Transverse colon (tissue), 3 donors: ENCODE measurements around the gene PNPLA1.

ENCODE experiments used
- POLR2A ChIP-seq: fragments of 450-650 bp; IDR thresholded peaks from one replicate; pipeline ENCODE4 v1.6.1; 2016; ENCODE audit warnings: antibody characterized with exemption, mild to moderate bottlenecking, moderate library complexity
- TF ChIP-seq, protein P1 (sequence below), 5 experiments: fragments of 200-600 bp in 3 of 5; fragments of 450-650 bp in 2 of 5; sonication (generic) in 3 of 5; IDR thresholded peaks; 1 replicate in 2 of 5; 2 replicates in 3 of 5; pipeline ENCODE4 v1.5.1; 2016 to 2017; ENCODE audit warnings: antibody characterized with exemption in 5 of 5, inconsistent platforms in 3 of 5, mild to moderate bottlenecking in 2 of 5, moderate library complexity in 1 of 5

DNA sequence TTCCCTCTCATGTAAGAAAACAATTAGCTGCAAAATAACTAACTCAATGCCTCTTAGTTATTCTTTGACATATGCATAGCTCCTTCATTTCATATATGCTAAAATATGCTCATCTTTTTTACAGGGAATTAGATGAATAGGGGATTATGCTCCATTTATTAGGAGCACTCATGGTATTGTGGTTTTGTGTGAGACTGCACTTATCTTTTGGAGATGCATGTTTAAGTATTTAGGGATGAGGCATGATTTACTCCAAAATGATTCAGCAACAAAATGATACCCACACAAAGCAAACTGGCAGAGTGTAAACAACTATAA, 58.0 kb downstream of the PNPLA1 start:
- no peak for TF ChIP-seq POLR2A
- TF ChIP-seq, protein P1, sequence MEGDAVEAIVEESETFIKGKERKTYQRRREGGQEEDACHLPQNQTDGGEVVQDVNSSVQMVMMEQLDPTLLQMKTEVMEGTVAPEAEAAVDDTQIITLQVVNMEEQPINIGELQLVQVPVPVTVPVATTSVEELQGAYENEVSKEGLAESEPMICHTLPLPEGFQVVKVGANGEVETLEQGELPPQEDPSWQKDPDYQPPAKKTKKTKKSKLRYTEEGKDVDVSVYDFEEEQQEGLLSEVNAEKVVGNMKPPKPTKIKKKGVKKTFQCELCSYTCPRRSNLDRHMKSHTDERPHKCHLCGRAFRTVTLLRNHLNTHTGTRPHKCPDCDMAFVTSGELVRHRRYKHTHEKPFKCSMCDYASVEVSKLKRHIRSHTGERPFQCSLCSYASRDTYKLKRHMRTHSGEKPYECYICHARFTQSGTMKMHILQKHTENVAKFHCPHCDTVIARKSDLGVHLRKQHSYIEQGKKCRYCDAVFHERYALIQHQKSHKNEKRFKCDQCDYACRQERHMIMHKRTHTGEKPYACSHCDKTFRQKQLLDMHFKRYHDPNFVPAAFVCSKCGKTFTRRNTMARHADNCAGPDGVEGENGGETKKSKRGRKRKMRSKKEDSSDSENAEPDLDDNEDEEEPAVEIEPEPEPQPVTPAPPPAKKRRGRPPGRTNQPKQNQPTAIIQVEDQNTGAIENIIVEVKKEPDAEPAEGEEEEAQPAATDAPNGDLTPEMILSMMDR (IDR thresholded peaks at IDR 0.05) = no peak
